DMS53 treated with DMSO at 0.1 percent for 48 hours (cell line): ENCODE data around the gene GJA5.

ENCODE experiments used
- DNase-seq: peaks from one replicate; lab custom pipeline; 2025; ENCODE audit not compliant: unreplicated experiment; lab: John Stamatoyannopoulos, UW

Gene GJA5

DNA sequence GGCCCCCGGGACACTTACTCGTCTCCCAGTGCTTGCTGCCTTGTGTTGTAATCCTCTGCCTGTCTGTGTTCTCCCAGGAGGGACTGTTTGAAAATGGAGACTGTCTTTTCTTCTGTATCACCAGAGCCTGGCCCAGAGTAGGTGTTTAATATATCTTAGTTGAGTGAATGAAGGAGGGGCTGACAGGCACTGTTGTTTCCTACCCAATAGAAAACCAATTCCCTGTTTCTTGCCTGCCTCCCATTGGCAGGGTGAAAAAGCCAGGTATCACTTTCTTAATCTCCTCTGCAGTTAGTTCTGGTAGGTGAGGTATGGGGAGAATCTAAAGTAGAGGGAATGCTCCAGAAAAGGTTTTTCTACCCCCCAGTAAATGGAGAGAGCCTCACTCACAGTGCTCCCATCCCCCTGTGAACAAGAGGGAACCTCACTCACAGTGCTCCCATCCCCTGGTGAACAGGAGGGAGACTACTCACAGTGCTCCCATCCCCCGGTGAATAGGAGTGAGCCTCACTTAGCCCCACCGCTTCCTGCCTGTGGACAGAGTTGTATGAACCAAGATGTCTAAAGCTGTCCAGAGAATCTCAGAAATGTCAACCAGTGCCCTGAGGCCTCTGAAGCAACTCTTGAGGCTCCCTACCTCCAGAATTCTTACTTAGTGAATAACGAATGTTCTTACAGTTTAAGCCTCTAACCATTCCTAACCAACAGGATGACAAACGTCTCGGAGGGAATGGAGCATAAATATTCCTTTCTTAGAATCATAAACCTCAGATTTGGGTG lies at the start of gene GJA5:
GJA5 (minus strand) TSS at position 122 of the 780 bp plus-strand sequence. CDS start 1,364 bp downstream, outside the sequence.
- DNase-seq = no peak

DNA sequence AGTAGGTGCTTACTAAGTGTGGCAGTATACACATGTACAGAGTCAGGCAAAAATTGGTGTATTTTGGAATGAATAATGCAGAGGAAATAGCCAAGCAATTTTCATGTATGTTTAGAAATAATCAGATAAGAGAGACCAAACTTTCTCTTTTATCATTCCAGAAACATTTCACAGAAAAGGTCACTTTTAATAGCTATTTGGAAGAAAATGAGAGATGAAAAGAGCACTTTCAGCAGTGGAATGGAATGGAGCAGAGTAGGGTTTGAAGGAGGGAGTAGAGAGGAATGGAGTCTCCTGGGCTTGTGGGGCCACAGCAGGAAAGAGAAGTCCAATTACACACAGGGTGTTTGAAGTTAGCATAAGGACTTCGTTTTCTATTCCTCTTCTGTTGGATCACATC lies 48.8 kb upstream of the GJA5 start:
- no peak for DNase-seq

DNA sequence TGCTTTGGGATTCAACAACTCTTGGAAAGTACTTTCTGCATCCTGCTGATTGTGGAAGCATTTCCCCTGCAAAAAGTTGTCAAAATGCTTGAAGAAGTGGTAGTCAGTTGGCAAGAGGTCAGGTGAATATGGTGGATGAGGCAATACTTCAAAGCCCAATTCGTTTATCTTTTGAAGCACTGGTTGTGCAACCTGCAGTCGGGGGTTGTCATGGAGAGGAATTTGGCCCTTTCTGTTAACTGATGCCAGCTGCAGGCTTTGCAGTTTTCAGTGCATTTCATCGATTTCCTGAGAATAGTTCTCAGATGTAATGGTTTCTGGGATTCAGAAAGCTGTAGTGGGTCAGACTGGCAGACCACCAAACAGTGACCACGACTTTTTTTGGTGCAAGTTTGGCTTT lies 47.6 kb upstream of the GJA5 start:
- DNase-seq = no peak

DNA sequence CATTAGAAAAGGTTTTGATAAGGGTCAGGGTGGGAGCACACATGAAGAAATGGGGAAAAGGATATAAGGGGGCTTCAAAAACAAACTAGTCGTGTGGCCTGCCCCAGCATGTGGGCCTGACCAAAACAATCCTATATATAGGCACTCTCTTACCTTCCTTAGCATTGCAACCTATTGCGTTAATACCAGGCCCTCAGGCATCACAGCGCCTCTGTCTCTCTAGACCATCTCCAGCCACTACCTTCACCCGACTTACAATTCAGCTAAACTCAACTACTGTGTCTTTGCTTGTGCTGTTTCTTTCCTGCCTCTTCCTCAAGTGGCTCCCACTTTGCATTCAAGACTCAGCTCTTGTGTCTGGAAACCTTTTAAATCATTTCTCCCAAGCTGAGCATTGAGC lies 47.0 kb upstream of the GJA5 start:
- DNase-seq = no peak

DNA sequence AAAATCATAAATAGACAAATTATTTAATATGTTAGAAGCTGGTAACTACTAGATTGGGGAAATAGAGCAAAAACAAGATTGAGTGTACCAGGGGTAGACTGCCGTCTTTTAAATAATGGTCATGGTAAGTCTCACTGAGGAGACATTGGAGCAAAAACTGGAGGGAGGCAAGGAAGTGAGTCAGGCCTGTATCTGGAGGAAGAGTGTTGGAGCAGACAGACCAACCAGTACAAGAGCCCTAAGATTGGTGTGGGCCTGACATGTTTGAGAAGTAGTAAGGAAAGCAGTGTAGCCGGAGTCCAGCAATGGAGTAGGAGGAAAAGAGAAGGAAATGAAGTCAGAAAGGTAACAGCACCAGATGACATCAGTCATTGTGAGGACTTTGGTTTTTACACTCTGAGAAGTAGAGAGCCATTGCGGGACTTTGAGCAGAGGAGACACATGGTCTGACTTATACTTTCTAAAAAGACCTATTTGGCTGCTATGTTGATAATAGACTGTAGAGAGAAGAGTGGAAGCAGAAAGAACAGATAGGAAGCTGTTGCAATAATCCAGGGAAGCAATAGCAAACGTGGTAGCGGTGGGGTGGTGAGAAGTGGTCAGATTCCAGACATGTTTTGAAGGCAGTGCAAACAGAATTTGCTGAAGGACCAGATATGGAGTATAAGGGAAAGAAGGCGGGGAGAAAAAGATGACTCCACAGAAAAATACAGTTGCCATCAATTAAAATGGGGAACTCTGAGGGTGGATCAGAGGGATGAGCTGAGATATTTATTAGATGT lies 44.7 kb upstream of the GJA5 start:
- no peak for DNase-seq

DNA sequence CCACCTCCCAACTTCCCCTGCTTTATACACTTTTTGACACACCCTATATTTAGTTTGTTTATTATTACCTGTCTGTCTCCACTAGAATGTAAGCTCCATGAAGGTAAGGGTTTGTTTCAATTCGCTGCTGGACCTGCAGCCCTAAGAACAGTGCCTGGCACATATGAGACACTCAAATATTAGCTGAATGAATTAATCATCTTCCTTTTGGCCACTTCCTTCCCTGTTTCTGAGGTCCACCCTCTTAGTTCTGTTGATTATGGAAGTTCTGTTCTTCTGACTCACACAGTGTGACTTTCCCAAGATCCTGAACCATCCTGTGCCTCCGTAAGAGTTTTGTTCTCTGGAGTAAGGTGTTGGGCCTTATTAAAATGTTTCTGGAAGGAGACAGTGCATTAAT lies 40.4 kb upstream of the GJA5 start:
- DNase-seq = no peak

DNA sequence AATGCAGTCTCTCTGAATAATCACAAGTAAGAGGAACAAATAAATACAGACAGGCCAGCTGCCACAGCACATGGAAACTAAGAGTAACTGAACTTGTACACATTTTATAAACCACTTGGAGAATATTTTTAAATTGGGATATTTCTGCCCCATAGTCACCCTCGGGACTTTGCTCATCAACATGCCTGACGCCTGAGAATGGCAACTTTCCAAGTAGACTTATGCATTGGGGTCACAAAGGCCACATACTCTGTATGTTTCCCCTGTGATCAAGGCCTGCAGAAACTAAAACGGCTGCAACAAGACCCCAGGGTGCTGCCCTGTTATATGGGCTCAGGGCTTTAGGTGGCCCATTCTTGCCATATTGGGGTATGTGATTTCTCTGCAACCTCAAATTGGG lies 38.3 kb upstream of the GJA5 start:
- DNase-seq = no peak

DNA sequence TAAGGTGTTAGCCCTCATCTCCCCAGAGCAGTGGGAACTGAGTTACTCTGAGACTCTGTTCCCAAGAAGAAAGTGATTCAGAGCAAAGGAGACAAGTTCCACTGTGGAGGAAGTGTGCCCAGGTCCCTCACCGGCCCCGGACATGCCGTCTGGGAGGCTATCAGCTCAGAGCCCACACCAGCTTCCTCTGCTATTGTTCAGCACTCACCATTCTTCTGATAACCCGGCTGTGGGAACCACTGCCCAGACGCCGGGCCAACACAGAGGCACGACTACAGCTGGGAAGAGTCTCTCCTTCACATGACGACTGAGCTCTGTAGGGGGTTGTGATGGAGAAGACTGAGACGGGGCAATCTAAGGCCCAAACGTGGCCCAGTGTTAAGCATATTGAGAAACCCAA lies 34.2 kb upstream of the GJA5 start:
- DNase-seq = no peak

DNA sequence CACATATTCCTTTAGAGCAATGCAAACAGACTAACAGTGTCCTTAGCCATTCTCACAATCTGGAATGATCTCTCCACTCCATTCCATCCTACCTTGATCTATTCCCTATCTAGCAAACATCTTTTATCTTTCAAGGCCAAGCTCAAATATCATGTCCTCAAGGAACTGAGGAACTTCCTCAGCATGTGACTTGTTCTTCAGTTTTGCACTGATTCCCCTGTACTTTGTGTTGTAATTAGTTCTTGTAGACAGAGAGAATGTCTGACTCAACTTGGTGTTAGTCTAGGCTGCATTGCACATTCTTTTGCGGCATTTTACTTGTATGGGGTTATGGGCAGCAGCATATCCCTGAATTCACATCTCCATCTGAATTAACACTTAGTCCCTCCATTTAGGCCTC lies 31.5 kb upstream of the GJA5 start:
- DNase-seq = no peak

DNA sequence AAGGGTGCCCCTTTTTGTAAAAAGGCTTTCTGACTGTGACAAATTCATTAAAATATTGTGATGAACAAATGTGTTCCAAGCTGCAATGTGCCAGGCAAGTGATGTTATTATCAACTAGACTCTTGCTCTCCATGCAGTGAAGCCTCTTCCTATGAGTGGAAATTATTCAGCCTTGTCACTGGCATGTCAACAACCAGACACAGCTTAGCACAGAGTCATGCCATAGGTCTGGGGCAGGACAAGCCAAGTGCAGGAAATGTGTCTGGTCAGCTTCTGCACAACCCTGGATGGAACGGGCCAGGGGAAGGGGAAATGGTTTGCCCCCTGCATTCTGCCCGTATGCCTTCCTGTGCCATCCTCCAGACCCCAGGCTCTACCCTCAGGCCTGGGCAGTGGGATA lies 27.4 kb upstream of the GJA5 start:
- no peak for DNase-seq

DNA sequence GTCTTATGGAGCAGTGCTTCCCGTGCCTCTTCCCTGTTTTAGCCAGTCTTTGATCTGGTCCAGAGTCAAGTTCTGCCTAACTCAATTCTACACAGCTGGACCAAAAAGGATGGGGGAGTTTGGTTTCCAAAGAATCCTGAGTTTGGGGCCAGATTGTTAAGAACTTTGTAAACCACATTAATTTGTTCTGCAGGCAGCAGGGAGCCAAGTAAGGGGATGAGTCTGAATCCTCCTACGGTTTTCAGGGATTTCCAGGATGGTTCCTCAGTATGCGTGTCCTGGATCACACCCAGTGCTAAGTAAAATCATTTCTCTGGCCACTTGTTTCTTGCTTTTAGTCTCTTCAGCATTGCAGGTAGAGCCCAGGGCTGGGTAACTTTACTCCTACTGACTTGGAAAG lies 26.1 kb upstream of the GJA5 start:
- DNase-seq = no peak

DNA sequence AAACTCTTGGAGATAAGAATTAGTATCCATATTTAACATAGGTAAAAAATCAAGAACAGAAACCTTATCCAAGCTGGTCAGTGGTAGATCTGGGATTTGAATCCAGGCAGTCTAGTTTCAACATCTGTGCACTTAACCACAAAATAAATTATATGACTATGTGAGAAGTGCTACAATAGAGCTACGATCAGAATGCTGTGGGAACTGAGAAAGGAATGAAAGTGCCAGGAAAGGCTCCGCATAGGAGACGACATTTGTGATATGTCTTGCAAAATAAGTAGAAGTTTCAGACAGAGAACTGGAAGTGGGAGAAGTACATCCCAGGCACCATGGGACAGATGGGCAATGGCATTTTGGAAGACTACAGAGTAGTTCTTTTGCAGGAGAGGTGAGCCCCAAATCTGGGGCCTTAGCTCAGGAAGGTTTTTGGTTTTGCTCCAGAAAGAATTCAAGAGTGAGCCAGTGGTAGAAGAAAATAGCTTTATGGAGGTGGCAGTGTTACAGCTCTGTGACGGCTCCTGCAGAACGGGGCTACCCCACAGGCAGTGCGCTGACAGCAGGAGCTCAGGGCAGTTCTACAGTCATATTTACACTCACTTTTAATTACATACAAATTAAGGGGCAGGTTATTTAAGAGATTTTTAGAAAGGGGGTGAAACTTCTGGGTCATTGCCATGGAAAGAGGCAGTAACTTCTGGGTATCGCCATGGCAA lies 25.5 kb upstream of the GJA5 start:
- DNase-seq = no peak

DNA sequence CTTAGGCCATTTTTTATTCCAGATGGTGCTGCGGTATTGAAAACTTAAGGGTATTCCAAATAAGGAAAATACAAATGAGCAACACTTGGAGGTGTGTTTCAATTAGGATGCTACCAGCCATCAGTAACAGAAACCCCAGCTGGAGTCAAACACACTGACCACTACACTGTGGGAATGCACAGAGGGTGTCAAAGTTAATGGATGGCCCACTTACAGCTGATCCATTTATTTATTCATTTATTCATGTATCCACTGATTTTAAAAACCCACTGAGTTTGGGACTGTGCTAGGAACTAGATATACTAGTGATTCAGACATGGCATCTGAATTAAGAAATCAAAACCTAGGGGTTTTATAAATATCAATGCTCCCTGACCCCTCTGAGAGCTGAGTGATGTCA lies 24.5 kb upstream of the GJA5 start:
- no peak for DNase-seq

DNA sequence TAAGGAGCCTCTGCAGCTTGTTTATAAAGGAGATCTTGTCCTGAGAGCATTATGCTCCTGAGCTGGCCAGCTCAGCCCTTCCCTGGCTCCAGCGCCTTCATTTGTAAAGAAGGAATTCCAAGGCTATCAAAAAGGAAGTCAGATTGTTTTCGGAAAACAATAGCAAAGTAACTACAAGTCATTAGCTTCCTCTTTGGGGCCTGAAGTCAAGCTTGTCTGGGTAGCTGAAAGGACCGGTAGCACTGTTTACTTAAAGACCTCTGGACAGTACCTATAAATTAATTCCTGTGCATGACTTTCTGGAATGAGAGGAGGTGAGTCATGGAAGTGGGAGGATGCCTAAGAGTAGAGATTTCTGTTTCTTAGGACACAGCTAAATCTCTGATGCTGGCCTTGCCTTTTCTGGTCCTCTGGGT lies 20.7 kb upstream of the GJA5 start:
- no peak for DNase-seq

DNA sequence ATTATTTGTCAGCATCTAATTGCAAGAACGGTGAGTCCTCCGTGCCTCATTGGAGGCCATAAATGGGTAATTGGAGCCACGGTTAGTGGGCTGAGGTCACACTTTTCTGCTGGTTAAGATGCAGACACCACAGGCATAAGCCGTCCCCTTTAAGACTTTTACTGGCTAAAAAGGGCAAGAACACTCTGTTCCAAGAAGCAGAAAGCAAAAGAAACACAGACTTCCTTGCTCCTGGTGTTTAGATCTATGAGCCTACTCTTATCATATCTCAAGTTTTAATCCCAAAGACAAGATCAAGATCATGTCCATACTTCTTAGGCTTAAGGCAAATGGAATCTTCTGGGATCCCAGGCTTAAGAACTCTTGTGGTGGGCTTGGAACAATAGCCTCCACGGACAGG lies 17.3 kb upstream of the GJA5 start:
- no peak for DNase-seq

DNA sequence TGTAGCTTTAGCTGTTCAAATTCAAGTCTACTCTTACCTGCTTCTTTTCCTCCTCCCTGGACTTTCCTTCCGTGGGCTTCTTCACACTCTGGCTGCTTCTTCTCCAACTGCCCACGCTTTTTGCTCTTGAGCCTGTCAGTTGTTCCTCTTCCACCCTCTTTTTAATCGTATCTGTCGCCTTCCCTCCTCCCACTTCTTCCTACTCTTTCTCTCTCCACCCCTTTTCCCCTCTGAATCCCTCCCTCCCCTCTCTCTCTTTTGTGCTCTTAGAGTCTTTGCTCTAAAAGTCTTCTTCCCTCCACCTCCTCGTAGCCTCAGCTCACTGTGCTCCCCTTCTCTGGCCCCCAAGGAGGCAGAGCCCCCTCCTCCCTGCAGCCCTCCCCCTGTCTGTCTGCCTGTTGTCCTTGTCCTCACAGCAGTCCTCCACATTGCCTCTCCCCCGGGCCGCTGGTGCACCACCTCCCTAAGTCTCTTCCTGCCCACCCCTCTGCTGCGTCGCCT lies 12.9 kb upstream of the GJA5 start:
- DNase-seq = no peak

DNA sequence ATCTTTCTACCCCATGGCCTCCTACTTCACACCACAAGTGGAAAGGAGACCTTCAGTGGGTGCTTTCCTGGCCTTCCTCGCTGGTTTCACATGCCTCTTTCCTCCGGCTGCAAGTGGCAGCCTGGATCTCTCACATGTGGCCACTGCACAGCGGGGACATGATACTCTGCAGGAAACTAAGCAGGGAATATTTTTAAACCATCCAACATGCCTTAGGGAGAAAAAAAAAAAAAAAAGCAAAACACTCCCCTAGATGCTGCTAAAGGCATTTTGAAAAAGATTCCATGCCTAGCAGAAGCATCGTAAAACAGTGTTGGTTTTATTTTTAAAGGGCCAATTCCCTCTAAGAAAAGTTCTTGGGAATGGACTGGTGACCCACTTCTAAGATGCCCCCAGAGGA lies 12.2 kb upstream of the GJA5 start:
- DNase-seq = no peak

DNA sequence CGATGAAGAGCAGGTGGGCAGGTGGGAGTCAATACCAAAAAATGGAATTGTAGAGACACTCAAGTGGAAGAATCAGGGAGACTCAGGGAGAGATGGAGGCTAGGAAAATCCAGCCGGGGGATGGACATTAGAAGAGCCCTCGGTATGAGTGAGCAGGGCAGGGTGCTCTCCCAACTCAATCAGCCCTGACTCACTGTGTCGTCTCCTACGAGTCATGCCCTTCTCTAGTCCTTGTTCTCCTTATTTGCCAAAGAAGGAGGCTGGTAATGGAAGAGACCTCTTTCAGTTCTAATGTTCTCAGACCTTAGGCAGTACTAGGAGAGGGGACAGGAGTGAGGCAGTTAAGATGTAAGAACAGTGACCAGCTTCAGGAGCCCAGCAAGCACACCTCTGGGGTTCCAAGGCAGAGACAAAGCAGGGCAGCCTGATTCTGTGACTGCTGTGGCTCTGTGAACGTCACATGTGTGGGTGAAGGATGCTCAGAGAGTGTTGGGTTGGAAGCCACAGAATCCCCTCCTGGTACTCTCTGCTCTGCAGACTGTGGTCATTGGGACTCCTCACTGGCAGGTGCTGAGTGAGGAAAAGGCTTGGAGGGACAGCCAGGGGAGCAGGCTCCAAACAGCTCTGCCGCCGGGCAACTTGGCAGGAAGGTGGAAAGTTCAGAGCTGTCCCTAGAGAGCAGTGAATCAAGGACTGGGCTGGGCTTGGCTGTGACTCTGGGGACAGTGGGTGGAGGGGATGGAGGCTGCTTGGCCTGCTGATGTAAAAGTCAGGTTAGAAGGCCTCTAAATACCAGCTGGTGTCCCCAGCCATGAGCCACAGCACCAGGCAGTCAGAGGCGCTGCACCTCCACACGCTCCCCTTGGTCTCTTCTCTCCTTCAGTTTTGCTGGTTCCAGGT lies 11.1 kb upstream of the GJA5 start:
- no peak for DNase-seq

DNA sequence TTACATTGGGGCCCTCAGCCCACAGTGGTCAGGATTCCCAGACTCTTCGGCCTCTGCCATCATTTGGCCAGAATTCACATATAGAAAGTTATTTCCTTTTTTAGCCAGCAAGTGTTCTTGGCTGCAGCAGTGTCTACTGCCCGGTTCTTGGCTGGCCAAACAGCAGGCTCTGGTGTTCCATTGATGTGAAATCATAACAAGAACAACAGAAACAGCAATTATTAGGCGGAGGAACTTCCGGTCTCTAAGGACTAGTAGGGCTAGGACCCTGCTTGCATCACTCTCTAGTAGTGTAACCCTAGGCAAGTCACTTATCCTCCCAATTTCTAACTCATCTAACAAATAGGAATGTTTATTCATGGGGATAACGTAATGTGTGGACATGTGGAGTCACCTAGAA lies 8.7 kb upstream of the GJA5 start:
- DNase-seq = no peak

DNA sequence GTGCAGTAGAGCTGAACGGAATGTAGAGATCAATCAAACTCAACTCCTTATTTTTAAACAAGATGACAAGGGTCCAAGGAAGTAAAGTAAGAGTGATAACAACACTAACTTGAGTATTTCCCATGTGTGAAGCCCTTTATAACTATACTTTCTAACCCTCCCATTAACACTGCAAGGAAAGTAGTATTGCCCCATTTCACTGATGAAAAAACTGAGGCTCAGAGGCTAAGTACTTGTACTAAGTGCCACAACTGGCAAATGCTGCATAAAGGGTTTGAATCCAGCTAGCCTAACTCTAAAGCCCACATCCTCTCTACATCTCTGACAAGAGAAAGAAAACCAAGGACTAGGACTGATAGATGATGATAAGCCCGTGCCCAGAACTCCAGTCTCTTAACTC lies 8.2 kb upstream of the GJA5 start:
- DNase-seq = no peak

DNA sequence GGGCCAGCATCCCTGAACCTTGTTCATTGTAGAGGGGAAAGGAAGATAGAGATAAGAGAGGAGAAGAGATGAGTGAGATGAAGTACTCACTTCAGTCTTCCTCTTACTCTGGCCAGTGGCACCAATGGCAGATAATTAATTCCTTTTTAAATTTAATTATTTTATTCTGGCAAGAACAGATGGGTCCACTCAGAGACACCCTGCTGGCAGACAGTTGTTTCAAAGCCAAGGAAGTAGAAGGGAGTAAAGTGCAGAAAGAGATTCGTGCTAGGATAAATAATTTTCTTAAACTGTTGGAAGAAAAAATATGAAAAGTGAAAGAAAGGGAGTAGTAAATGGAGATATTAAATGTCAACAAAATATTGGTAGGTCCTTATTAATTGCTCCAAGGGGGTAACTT lies 7.7 kb upstream of the GJA5 start:
- no peak for DNase-seq
